Loucy (cell line): ENCODE results near the gene HDGFL2.

Experiments
- H2AFZ ChIP-seq: fragments of 200-600 bp; sonication (generic); 2 replicates; pipeline ENCODE4 v1.6.0; 2016; ENCODE audit warnings: antibody characterized with exemption, mild to moderate bottlenecking, low read length, moderate library complexity
- H3F3A ChIP-seq: fragments of 200-600 bp; 2 replicates; pipeline ENCODE4 v1.6.0; 2016; ENCODE audit warnings: antibody characterized with exemption, low read depth, mild to moderate bottlenecking
- H3K27me3 ChIP-seq: fragments of 200-600 bp; sonication (generic); 2 replicates; pipeline ENCODE4 v1.6.1; 2014; ENCODE audit warnings: low read length, mild to moderate bottlenecking; ENCODE audit not compliant: insufficient read depth, poor library complexity, severe bottlenecking
- H3K36me3 ChIP-seq: fragments of 200-600 bp; sonication (generic); 2 replicates; pipeline ENCODE4 v1.6.1; 2016; ENCODE audit warnings: low read length; ENCODE audit not compliant: insufficient read depth
- H3K4me1 ChIP-seq: fragments of 200-600 bp; sonication (generic); 2 replicates; pipeline ENCODE4 v1.5.1; 2014; ENCODE audit warnings: low read length, mild to moderate bottlenecking; ENCODE audit not compliant: insufficient read depth, poor library complexity, severe bottlenecking
- H3K4me2 ChIP-seq: fragments of 200-600 bp; sonication (generic); 2 replicates; pipeline ENCODE4 v1.6.0; 2014; ENCODE audit warnings: antibody characterized with exemption, low read length, low read depth, mild to moderate bottlenecking; ENCODE audit not compliant: poor library complexity, severe bottlenecking
- H3K4me3 ChIP-seq: fragments of 200-600 bp; sonication (generic); 2 replicates; pipeline ENCODE4 v1.5.1; 2014; ENCODE audit warnings: low read length, mild to moderate bottlenecking, mixed read lengths; ENCODE audit not compliant: poor library complexity, severe bottlenecking
- H3K79me2 ChIP-seq: fragments of 200-600 bp; sonication (generic); 2 replicates; pipeline ENCODE4 v1.6.1; 2014; ENCODE audit warnings: low read length; ENCODE audit not compliant: insufficient read depth
- H3K9ac ChIP-seq: fragments of 200-600 bp; sonication (generic); 2 replicates; pipeline ENCODE4 v1.6.0; 2014; ENCODE audit warnings: mild to moderate bottlenecking, low read depth, low read length, moderate library complexity; ENCODE audit not compliant: poor library complexity, severe bottlenecking
- H3K9me2 ChIP-seq: fragments of 200-600 bp; sonication (generic); replicated peaks from 2 replicates; pipeline ENCODE4 v1.6.1; 2016; ENCODE audit warnings: low read depth, low read length, mixed read lengths
- H3K9me3 ChIP-seq: fragments of 200-600 bp; sonication (generic); 2 replicates; pipeline ENCODE4 v1.6.1; 2014; ENCODE audit warnings: mild to moderate bottlenecking, antibody characterized with exemption, low read length, low read depth; ENCODE audit not compliant: insufficient read depth
- H4K20me1 ChIP-seq: fragments of 200-600 bp; sonication (generic); 2 replicates; pipeline ENCODE4 v1.6.0; 2014; ENCODE audit warnings: antibody characterized with exemption, low read length, mild to moderate bottlenecking; ENCODE audit not compliant: insufficient read depth, poor library complexity, severe bottlenecking
- CTCF ChIP-seq: fragments of 200-600 bp; sonication (generic); conservative IDR thresholded peaks from 2 replicates; pipeline ENCODE4 v1.5.1; 2014; ENCODE audit warnings: mild to moderate bottlenecking, antibody characterized with exemption, low read length
- EZH2phosphoT487 ChIP-seq: fragments of 200-600 bp; IDR thresholded peaks from 2 replicates; pipeline ENCODE4 v1.6.1; 2018; ENCODE audit warnings: antibody characterized with exemption, mild to moderate bottlenecking, moderate library complexity, borderline replicate concordance

The HDGFL2 gene

GRCh38 chr19:4449022-4449638 lies 23.0 kb upstream of the HDGFL2 start:
- H3K9me3 ChIP-seq = no peaks in the 10 kb centered on the region
- peaks cover 62% of the 10 kb centered on the region; the same call in 1 of the 2 replicates for H3K36me3 ChIP-seq
- H4K20me1 ChIP-seq = no peaks in the 10 kb centered on the region
- no peak overlapping the region for H3K9ac ChIP-seq
- no peak overlapping the region for H2AFZ ChIP-seq
- TF ChIP-seq CTCF (no peak), EZH2phosphoT487 (no peak)
- H3K4me1 ChIP-seq = no peaks in the 10 kb centered on the region
- H3F3A ChIP-seq = no peaks in the 10 kb centered on the region
- H3K4me3 ChIP-seq = no peak overlapping the region
- no peaks in the 10 kb centered on the region for H3K27me3 ChIP-seq
- no peak overlapping the region for H3K4me2 ChIP-seq
- H3K79me2 ChIP-seq = peaks cover 3% of the 10 kb centered on the region; the same call in 1 of the 2 replicates
- no peaks in the 10 kb centered on the region for H3K9me2 ChIP-seq

GRCh38 chr19:4449639-4450028 lies 22.5 kb upstream of the HDGFL2 start:
- no peaks in the 10 kb centered on the region for H3F3A ChIP-seq
- H3K4me2 ChIP-seq = no peak overlapping the region
- no peak overlapping the region for H3K4me3 ChIP-seq
- no peak overlapping the region for H2AFZ ChIP-seq
- H3K36me3 ChIP-seq = peaks cover 59% of the 10 kb centered on the region; the same call in 1 of the 2 replicates
- no peak overlapping the region for H3K9ac ChIP-seq
- peaks cover 3% of the 10 kb centered on the region for H4K20me1 ChIP-seq
- no peaks in the 10 kb centered on the region for H3K4me1 ChIP-seq
- H3K79me2 ChIP-seq = peaks cover 8% of the 10 kb centered on the region; the same call in 1 of the 2 replicates
- H3K9me3 ChIP-seq = no peaks in the 10 kb centered on the region
- TF ChIP-seq EZH2phosphoT487 = no peak
- TF ChIP-seq CTCF = no peak
- no peaks in the 10 kb centered on the region for H3K27me3 ChIP-seq
- H3K9me2 ChIP-seq = no peaks in the 10 kb centered on the region

- no peaks in the 10 kb centered on the region for H3F3A ChIP-seq
- H3K4me2 ChIP-seq = no peak overlapping the region
- H3K9me2 ChIP-seq = no peaks in the 10 kb centered on the region
- H3K9ac ChIP-seq = no peak overlapping the region
- H3K4me3 ChIP-seq = no peak overlapping the region
- peaks cover 30% of the 10 kb centered on the region for H3K79me2 ChIP-seq
- peaks cover 33% of the 10 kb centered on the region; the same call in 1 of the 2 replicates for H3K36me3 ChIP-seq
- H3K27me3 ChIP-seq = no peaks in the 10 kb centered on the region
- TF ChIP-seq CTCF (no peak), EZH2phosphoT487 (no peak)
- peaks cover 15% of the 10 kb centered on the region for H3K4me1 ChIP-seq
- H2AFZ ChIP-seq = no peak overlapping the region
- no peaks in the 10 kb centered on the region for H3K9me3 ChIP-seq
- H4K20me1 ChIP-seq = peaks cover 24% of the 10 kb centered on the region
Observed at GRCh38 chr19:4452230-4452990, 19.7 kb upstream of the HDGFL2 start.
